Left ventricle myocardium inferior (tissue), 1 donor: ENCODE measurements around the gene SLC27A4. TPM values are rescaled to one million over a fixed set of nuclear protein-coding genes. Genes with fewer than 3 reads are reported as not detected.
A peak's percentile ranks its signal among the peaks of the same experiment; 100 is the strongest.

Experiments used
- DNase-seq: peaks from one replicate; pipeline ENCODE4 v3.0.0-alpha.2; 2020
- H3K27ac ChIP-seq: fragments of 200-600 bp; replicated peaks from 2 replicates; pipeline ENCODE4 v1.8.0; 2021
- H3K27me3 ChIP-seq: fragments of 200-600 bp; 2 replicates; pipeline ENCODE4 v1.8.0; 2021; ENCODE audit warnings: low read depth
- H3K36me3 ChIP-seq: fragments of 200-600 bp; 2 replicates; pipeline ENCODE4 v1.8.0; 2021
- H3K4me1 ChIP-seq: fragments of 200-600 bp; 2 replicates; pipeline ENCODE4 v1.8.0; 2021
- H3K4me3 ChIP-seq: fragments of 200-600 bp; 2 replicates; pipeline ENCODE4 v1.8.0; 2021; ENCODE audit warnings: mild to moderate bottlenecking, moderate library complexity
- H3K9me3 ChIP-seq: fragments of 200-600 bp; replicated peaks from 2 replicates; pipeline ENCODE4 v1.8.0; 2021
- intact Hi-C: fragments of 100-400 bp; cut with micrococcal nuclease; formaldehyde crosslinking; loops from one replicate; pipeline ENCODE4 v1.11.0; 2022
- total RNA-seq: library from RNA; stranded (reverse); fragmentation: NEBNext Ultra II Directional; extraction: Animal tissue kit (Norgen Biotek cat#: 25700); gene quantifications from one replicate; pipeline ENCODE4 v1.2.1, GENCODE V29; 2021
- TF ChIP-seq, protein P1 (sequence below): fragments of 200-600 bp; IDR thresholded peaks from 2 replicates; pipeline ENCODE4 v1.8.0; 2021; ENCODE audit warnings: antibody characterized with exemption, mild to moderate bottlenecking, borderline replicate concordance
- donor health status: DM: no; HTN: yes; CAD: no; lungs with severe emphysema.

SLC27A4 gene
- total RNA-seq, 1 donor from 2014 or later, result 18.8 TPM

GRCh38 chr9:128297221-128297773, 43.0 kb upstream of the SLC27A4 start:
- Histone ChIP-seq H3K36me3 (peaks cover 7% of the 10 kb centered on the region), H3K4me1 (peaks cover 4% of the 10 kb centered on the region)
- intact Hi-C loops, result no loop called here

GRCh38 chr9:128298535-128299482, 41.5 kb upstream of the SLC27A4 start:
- no peak for DNase-seq
- Histone ChIP-seq H3K4me3 (no peak overlapping the region), H3K36me3 (peaks cover 6% of the 10 kb centered on the region), H3K27me3 (no peaks in the 10 kb centered on the region), H3K27ac (no peak overlapping the region), H3K4me1 (peaks cover 4% of the 10 kb centered on the region), H3K9me3 (no peaks in the 10 kb centered on the region)
- intact Hi-C loops, result no loop called here
- TF ChIP-seq, protein P1, sequence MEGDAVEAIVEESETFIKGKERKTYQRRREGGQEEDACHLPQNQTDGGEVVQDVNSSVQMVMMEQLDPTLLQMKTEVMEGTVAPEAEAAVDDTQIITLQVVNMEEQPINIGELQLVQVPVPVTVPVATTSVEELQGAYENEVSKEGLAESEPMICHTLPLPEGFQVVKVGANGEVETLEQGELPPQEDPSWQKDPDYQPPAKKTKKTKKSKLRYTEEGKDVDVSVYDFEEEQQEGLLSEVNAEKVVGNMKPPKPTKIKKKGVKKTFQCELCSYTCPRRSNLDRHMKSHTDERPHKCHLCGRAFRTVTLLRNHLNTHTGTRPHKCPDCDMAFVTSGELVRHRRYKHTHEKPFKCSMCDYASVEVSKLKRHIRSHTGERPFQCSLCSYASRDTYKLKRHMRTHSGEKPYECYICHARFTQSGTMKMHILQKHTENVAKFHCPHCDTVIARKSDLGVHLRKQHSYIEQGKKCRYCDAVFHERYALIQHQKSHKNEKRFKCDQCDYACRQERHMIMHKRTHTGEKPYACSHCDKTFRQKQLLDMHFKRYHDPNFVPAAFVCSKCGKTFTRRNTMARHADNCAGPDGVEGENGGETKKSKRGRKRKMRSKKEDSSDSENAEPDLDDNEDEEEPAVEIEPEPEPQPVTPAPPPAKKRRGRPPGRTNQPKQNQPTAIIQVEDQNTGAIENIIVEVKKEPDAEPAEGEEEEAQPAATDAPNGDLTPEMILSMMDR, result no peak

More at GRCh38 chr9:128297221-128297773, 43.0 kb upstream of the SLC27A4 start:
- DNase-seq, result no peak
- no peaks in the 10 kb centered on the region for H3K9me3 ChIP-seq
- no peak overlapping the region for H3K27ac ChIP-seq
- H3K27me3 ChIP-seq, result no peaks in the 10 kb centered on the region
- TF ChIP-seq, protein P1, result no peak
- H3K4me3 ChIP-seq, result no peak overlapping the region

DNA sequence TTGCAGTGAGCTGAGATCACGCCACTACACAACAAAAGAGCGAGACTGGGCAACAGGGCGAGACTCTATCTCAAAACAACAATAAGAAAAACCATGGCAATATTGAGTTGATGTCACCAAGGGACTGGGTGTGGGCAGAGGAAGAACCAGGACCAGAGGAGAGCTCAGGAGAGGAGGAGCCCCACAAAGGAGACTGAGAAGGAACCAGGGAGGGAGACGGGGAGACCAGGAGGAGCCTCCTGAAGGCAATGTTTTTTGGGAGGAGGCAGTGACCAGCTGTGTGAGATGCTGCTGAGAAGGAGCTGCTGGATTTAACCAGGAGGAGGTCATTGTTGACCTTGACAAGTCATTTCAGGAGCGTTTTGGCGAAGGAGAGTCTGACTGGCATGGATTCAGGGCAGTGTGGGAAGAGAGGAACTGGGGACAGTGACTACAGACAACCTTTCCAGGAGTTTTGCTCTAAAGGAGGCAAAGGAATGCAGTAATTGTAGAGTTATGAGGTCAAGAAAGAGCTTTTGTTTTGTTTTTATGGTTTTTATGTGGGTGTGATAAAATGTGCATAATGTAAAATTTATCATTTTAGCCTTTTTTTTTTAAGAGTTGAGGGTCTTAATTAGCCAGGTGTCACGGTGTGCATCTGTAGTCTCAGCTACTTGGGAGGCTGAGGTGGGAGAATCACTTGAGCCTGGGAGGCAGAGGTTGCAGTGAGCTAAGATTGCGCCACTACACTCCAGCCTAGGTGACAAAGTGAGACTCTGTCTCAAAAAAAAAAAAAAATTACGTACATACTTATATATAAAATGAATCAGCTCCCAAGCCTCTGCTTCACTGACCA, 36.0 kb upstream of the SLC27A4 start:
- no peak for DNase-seq
- TF ChIP-seq, protein P1, result no peak
- Histone ChIP-seq H3K27me3 (no peaks in the 10 kb centered on the region), H3K36me3 (peaks cover 15% of the 10 kb centered on the region), H3K9me3 (no peaks in the 10 kb centered on the region), H3K27ac (no peak overlapping the region), H3K4me3 (no peak overlapping the region), H3K4me1 (peaks cover 9% of the 10 kb centered on the region)
- intact Hi-C loops, result no loop called here

DNA sequence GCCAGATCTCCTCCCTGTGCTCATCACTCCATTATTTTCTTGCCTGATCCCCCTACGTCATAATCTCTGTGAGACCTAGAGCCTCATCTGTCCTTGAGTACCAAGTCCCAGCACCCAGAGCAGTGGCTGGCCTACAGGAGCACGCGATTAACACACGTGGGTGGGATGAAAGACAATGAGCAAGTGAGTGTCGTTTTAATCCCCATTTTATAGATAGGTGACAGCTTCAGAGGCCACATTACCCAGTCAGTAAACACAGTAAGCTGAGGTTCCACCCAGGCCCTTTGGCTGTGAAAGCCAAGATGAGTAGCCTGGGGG, 35.4 kb upstream of the SLC27A4 start:
- intact Hi-C loops, result no loop called here
- peaks cover 13% of the 10 kb centered on the region for H3K4me1 ChIP-seq
- no peaks in the 10 kb centered on the region for H3K9me3 ChIP-seq
- no peaks in the 10 kb centered on the region for H3K27me3 ChIP-seq
- DNase-seq, result no peak
- H3K27ac ChIP-seq, result no peak overlapping the region
- TF ChIP-seq, protein P1, result no peak
- peaks cover 21% of the 10 kb centered on the region for H3K36me3 ChIP-seq
- H3K4me3 ChIP-seq, result no peak overlapping the region

GRCh38 chr9:128309551-128309950, 30.8 kb upstream of the SLC27A4 start:
- Histone ChIP-seq H3K9me3 (no peaks in the 10 kb centered on the region), H3K27me3 (no peaks in the 10 kb centered on the region), H3K4me3 (no peak overlapping the region), H3K27ac (peak overlapping the region; percentile 81), H3K4me1 (peaks cover 19% of the 10 kb centered on the region), H3K36me3 (peaks cover 62% of the 10 kb centered on the region)
- DNase-seq, result no peak
- TF ChIP-seq, protein P1, result no peak
- intact Hi-C loops, result no loop called here
